NCI-H1694 treated with DMSO at 0.1 percent for 48 hours (cell line): Measurements from ENCODE around the gene NCR3LG1.
"Not testable (repeated sequence)": the region's sequence is repeated elsewhere in the genome, so short reads cannot be mapped to it uniquely, and the experiment has no call there.

Experiments
- DNase-seq: peaks from one replicate; lab custom pipeline; 2025; lab: John Stamatoyannopoulos, UW

NCR3LG1 gene

DNA sequence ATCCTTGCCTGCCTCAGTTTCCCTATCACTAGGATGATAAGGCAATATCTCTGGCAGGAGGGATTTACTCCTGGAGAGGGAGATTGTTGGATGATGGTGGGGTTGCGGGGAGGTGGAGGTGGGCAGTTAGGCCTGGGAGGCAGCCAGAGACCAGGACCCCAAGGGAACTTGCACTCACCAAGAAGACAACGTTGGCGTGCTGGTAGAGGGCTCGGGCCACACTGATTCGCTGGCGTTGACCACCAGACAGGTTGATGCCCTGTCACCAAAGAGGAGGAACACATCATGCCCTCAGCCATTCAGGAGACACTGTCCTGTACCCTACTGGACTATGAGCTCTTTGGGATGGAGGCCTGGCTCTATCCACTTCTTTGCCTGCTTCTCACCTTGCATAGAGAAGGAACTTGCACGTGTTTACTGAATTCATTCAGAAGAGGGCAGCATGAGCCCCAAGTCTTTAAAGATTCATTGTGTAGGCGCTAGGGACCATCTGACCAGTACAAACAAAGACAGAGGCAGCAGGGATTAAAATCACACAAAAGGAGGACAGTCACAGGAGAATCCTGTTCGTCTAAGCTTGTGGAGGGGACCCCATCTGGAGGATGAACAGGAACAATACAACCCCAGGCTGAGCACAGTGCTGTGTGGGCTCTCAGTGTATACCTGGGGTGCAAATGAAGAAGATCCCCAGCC is 61.0 kb downstream of the NCR3LG1 start:
- DNase-seq = no peak

DNA sequence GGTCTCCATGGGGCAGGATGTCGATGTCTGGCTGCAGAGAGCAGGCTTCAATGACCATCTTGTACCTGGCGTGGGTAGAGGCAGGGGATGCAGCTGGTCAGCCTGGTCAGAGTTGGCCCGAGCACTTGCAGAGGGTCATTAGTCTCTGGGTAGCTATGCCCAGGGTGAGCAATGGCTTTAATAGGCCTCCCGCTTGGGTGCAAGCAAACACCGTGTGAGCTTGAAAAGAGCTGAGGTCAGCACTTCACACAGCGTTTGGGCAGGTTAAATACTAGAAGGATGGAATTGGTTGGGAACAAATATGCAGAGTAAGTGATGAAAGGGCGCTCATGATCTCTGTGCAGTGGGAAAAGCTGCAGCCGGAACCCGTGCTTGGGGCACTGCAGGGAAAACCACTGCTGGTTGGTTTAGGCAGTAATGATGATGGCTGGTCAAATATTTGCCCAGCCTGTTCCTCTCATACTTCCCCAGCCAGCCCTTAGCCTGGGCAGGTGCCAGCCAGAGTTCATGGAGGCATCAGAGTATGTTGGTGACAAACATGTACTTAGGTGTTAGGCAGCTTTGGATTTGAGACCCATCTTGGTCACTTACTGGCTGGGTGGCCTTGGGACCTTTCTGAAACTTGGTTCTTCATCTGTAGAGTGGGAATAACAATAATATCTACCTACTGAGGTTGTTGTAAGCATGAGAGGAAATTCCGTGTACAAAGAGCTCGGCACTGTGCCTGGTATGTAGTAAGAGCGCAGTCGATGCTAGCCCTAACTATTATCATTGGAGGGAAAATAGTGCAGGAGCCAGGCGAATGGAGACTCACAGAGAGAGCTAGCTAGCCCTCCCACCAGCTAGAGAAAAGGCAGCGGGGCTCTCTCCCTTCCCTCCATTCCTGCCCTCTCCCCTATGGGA is 62.1 kb downstream of the NCR3LG1 start:
- no peak for DNase-seq

DNA sequence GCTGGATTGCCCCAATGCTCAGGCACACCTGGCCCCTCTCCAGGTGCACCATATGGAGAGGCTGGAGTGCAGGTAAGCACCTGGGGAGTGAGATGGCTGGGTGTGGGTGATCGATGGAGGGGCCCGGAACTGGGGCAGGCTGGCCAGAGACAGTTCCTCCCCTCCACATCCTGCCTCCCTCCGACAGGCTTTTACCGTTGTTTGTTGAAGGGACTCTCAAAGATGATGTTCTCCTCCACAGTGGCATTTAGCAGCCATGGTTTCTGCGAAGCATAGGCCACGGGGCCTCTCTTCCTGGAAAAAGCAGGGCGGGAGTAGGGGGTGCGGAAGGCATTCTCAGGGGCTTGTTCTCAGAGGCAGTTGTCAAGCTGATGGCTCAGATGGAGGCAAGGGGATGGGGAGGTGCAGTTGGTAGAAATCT is 62.7 kb downstream of the NCR3LG1 start:
- DNase-seq = no peak

DNA sequence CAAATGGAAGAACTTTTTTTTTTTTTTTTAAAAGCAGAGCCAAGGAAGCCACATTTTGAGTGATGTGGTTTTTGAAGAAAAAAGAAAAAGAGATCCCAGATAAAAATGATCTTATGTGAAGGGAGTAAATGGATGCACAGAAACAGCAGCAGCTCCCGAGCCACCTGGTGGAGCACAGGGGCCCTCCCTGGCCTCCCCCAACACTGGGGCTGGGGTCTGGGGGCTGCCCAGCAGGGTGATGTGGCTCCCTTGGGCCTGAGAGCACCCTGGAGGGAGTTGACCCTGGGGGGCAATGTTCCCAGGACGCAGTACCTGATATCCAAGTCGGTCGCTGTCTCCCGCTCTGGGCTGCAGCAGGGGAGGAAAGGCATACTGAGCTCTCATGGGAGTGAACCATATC is 63.4 kb downstream of the NCR3LG1 start:
- no peak for DNase-seq

DNA sequence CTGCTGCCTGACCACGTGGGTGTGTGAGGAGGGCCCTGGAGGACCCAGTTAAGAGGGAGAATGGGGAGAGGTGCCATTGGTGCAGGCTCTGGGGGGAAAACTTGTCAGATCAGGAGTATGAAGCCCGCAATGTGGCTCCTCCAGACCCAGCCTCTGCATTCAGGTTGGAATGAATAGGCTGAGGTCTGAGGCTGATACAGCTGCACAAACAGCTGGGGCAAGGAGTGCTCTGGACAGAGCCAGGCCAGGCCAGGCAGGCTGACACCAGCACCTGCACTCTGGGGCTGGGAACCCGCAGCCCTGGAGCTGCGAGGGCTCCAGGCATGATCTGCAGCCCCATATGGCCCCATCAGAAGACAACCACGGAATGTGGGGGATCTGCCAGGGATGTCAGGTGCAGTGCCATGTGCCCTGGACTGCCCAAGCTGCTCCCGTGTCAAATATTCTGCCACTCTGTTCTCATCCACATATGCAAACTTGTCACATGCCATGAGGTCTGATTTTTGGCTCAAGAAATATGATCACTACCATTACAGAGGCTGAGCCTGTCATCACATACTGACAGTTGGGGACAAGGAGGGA is 64.0 kb downstream of the NCR3LG1 start:
- no peak for DNase-seq

DNA sequence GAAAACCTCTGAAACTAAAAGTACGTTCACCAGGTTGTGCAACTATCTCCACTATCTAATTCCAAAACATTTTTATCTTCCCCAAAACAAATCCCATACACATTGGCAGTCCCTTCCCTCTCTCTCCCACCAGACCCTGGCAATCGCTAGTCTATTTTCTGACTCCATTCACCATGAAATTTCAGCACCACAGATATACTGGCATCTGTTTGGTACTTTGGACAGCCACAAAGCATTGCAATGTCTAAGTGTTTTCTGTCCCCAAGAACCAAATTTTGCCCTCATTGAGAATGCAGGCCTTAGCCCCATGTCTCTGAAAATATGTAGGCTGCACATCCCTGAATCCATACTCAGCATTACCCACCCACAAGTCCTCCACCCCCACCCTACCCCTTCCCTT is 64.9 kb downstream of the NCR3LG1 start:
- DNase-seq = no peak

DNA sequence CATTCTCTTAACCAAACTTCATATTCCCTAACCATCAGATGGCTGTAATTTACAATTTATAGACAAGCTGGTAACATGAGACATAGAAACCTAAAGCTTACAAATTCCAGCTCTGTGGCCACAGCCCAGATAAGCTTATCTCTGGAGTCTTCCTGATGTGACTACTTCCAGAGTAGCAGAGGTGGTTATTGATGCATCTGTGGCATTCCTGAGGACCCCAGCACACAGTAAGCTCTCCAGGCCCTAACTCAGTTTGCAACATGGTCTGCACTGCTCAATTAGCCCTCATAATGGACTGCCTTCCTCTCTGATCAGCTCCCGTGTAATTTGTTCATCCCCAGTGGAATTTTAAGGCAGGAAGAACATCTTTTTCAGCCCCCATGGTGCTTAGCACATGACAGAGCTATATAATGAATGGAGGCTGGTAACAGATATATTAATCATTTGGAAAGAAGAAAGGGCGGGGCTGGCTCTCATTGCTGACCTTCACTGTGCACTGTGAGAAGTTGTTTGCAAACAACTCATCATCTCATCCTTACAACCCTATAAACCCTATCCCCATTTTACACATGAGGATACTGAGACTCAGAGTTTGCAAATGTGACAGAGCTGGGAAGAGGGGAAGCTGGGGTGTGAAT is 67.0 kb downstream of the NCR3LG1 start:
- DNase-seq = no peak

DNA sequence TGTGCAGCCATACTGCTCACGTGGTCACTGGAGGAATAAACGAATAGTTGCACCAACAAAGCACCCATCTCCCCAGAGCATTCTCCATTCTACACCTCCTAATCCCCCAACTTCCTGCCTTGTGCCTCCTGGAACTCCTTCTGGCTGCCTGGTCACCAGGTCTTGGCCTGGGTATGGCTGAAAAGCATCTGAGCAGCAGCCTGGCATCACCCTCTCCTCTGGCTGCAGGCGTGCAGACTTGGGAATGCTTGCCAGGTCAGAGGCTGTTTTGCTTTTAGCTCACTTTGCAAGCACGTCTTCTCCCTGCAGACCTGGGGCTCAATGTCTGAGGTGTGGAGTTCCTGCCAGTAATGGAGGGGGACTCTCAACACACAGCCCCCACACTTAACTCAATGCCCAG is 70.2 kb downstream of the NCR3LG1 start:
- DNase-seq = no peak

DNA sequence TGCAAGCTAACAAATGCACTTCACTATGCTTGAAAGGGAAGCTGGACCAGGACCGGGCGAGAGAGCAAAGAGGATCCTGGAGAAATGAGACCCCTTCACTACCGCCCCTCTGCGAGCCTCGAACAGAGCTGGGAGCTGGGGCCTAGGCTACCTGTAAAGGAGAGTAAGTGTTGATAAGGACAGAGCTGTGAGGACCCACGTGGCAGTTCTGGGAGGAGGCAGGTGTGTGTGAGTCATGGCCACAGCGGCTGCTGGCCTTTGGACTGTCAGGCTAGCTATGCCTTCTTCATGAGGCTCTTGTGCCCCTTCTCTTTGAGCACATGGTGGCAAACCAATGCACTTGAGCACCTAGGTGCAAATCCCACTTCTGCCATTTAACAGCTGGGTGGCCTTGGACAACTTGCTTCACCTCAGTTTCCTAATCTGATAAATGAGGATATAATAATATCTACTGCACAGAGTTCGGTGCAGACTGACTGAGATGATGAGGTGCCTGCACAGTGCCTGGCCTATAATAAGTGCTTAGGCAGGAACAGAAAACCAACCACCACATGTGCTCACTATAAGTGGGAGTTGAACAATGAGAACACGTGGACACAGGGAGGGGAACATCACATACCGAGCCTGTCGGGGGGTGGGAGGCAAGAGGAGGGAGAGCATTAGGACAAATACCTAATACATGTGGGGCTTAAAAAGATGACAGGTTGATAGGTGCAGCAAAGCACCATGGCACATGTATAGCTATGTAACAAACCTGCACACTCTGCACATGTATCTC is 72.1 kb downstream of the NCR3LG1 start:
- DNase-seq = no peak

DNA sequence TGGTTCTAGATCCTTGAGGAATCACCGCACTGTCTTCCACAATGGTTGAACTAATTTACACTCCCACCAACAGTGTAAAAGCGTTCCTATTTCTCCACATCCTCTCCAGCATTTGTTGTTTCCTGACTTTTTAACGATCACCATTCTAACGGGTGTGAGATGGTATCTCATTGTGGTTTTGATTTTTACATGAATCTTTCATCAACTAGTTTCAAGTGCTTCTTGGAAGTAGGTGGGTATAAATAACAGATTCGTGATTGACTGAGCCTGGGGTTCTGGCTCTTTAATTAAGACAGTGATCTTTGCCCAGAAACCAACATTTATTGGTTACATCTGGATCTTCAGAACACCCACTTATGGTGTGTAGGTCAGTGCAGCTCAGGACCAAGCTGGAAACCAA is 74.6 kb downstream of the NCR3LG1 start:
- DNase-seq = not testable (repeated sequence)
